SK-N-SH (cell line): ENCODE data around the gene PGM5. TPM values are rescaled to one million over a fixed set of nuclear protein-coding genes. Genes with fewer than 3 reads are reported as not detected.
A peak's percentile ranks its signal among the peaks of the same experiment; 100 is the strongest.

ENCODE experiments used
- CTCF ChIA-PET: fragments of 300-600, 350-600 bp; formaldehyde crosslinking; extraction: SDS; loops from one replicate; lab custom pipeline; 2021; lab: Yijun Ruan, JAX
- POLR2A ChIA-PET: fragments of 350-600 bp; sonication (Branson Sonifier 250); formaldehyde crosslinking; extraction: SDS; loops from one replicate; lab custom pipeline; 2020; ENCODE audit warnings: antibody characterized with exemption, inconsistent platforms; lab: Yijun Ruan, JAX
- DNase-seq: peaks from one replicate; pipeline ENCODE4 v3.0.0; 2012
- H2AFZ ChIP-seq: fragments of 200-600 bp; sonication (generic); 2 replicates; pipeline ENCODE4 v1.8.1; 2016; ENCODE audit warnings: antibody characterized with exemption, mild to moderate bottlenecking, low read depth
- H3F3A ChIP-seq: fragments of 200-600 bp; sonication (generic); replicated peaks from 2 replicates; pipeline ENCODE3; 2016; ENCODE audit warnings: antibody characterized with exemption, mild to moderate bottlenecking; ENCODE audit not compliant: insufficient read depth
- H3K27ac ChIP-seq, 2 experiments: fragments of 200-500 bp in 1 of 2; fragments of 200-600 bp in 1 of 2; sonication (Bioruptor generic) in 1 of 2; sonication (generic), shearing (Covaris generic) in 1 of 2; 2 replicates each; pipeline versions ENCODE4 v1.5.1 to v1.6.1; 2014 to 2016; ENCODE audit warnings: low read depth in 2 of 2, inconsistent platforms in 1 of 2, low read length in 1 of 2, mild to moderate bottlenecking in 1 of 2, mixed read lengths in 1 of 2
- H3K27me3 ChIP-seq: fragments of 200-600 bp; sonication (generic), shearing (Covaris generic); 2 replicates; pipeline ENCODE4 v1.6.1; 2016; ENCODE audit warnings: mixed run types; ENCODE audit not compliant: insufficient read depth
- H3K36me3 ChIP-seq, 2 experiments: fragments of 200-500 bp in 1 of 2; fragments of 200-600 bp in 1 of 2; sonication (Bioruptor generic) in 1 of 2; sonication (generic) in 1 of 2; replicated peaks in 1 of 2; 2 replicates each; pipeline versions ENCODE3 to v1.5.1; 2014 to 2016; ENCODE audit warnings: low read length in 1 of 2, mild to moderate bottlenecking in 1 of 2; ENCODE audit not compliant: insufficient read depth in 2 of 2, control insufficient read depth in 1 of 2
- H3K4me1 ChIP-seq, 2 experiments: fragments of 200-500 bp in 1 of 2; fragments of 200-600 bp in 1 of 2; sonication (Bioruptor generic) in 1 of 2; sonication (generic), shearing (Covaris generic) in 1 of 2; 2 replicates each; pipeline versions ENCODE4 v1.5.1 to v1.6.1; 2014 to 2016; ENCODE audit warnings: low read depth in 1 of 2, low read length in 1 of 2, mixed run types in 1 of 2; ENCODE audit not compliant: insufficient read depth in 2 of 2, control insufficient read depth in 1 of 2
- H3K4me2 ChIP-seq: fragments of 200-600 bp; sonication (generic), shearing (Covaris generic); 2 replicates; pipeline ENCODE4 v1.6.1; 2017; ENCODE audit warnings: mixed run types
- H3K4me3 ChIP-seq, 2 experiments: fragments of 200-500 bp in 1 of 2; fragments of 200-600 bp in 1 of 2; sonication (Bioruptor generic) in 1 of 2; sonication (generic), shearing (Covaris generic) in 1 of 2; 2 replicates each; pipeline versions ENCODE4 v1.5.1 to v1.8.1; 2014 to 2016; ENCODE audit warnings: low read depth in 2 of 2, inconsistent platforms in 1 of 2, low read length in 1 of 2, mild to moderate bottlenecking in 1 of 2, mixed read lengths in 1 of 2, moderate library complexity in 1 of 2
- H3K79me2 ChIP-seq: fragments of 200-600 bp; sonication (generic); 2 replicates; pipeline ENCODE4 v1.8.1; 2017; ENCODE audit warnings: mild to moderate bottlenecking; ENCODE audit not compliant: insufficient read depth
- H3K9ac ChIP-seq: fragments of 200-600 bp; sonication (generic); 2 replicates; pipeline ENCODE4 v1.6.1; 2017; ENCODE audit warnings: mixed run types
- H3K9me2 ChIP-seq: fragments of 200-600 bp; sonication (generic); 2 replicates; pipeline ENCODE4 v1.6.1; 2017; ENCODE audit warnings: mixed run types
- H3K9me3 ChIP-seq: fragments of 200-600 bp; sonication (generic); 2 replicates; pipeline ENCODE4 v1.6.1; 2017; ENCODE audit warnings: mixed run types, mild to moderate bottlenecking, moderate library complexity
- H4K20me1 ChIP-seq: fragments of 200-600 bp; sonication (generic); 2 replicates; pipeline ENCODE4 v1.6.1; 2017; ENCODE audit warnings: mild to moderate bottlenecking, mixed run types; ENCODE audit not compliant: insufficient read depth
- CHD2 ChIP-seq: fragments of 150-350 bp; IDR thresholded peaks from 2 replicates; pipeline ENCODE4 v1.6.1; 2018; ENCODE audit warnings: low read length; ENCODE audit not compliant: partially characterized antibody
- CTCF ChIP-seq: fragments of 200-600 bp; sonication (generic); IDR thresholded peaks from 2 replicates; pipeline ENCODE4 v1.6.1; 2017; ENCODE audit warnings: antibody characterized with exemption, mild to moderate bottlenecking, moderate library complexity
- EZH2phosphoT487 ChIP-seq: fragments of 200-600 bp; sonication (generic); IDR thresholded peaks from 2 replicates; pipeline ENCODE4 v1.6.1; 2017; ENCODE audit warnings: low read depth, mixed run types, mild to moderate bottlenecking, antibody characterized with exemption, moderate library complexity, borderline replicate concordance
- FOXM1 ChIP-seq: IDR thresholded peaks from 2 replicates; pipeline ENCODE4 v1.4.0; 2012; ENCODE audit warnings: low read depth, mild to moderate bottlenecking
- GABPA ChIP-seq: IDR thresholded peaks from 2 replicates; pipeline ENCODE4 v1.4.0; 2012; ENCODE audit warnings: low read depth, mild to moderate bottlenecking
- JUND ChIP-seq: IDR thresholded peaks from 2 replicates; pipeline ENCODE4 v1.4.0; 2012
- MAX ChIP-seq: IDR thresholded peaks from 2 replicates; pipeline ENCODE4 v1.4.0; 2012; ENCODE audit warnings: low read depth
- MXI1 ChIP-seq: IDR thresholded peaks from 2 replicates; pipeline ENCODE4 v1.6.1; 2012; ENCODE audit warnings: mild to moderate bottlenecking, low read depth, low read length, improper control_type of control experiment
- POLR2AphosphoS5 ChIP-seq: IDR thresholded peaks from 2 replicates; pipeline ENCODE4 v1.6.1; 2012; ENCODE audit warnings: low read depth, low read length
- RFX5 ChIP-seq: IDR thresholded peaks from 2 replicates; pipeline ENCODE4 v1.6.1; 2012; ENCODE audit warnings: mild to moderate bottlenecking, improper control_type of control experiment, low read length
- SIN3A ChIP-seq: IDR thresholded peaks from 2 replicates; pipeline ENCODE4 v1.6.1; 2012; ENCODE audit warnings: low read depth, mild to moderate bottlenecking, low read length, moderate library complexity, borderline replicate concordance
- TEAD4 ChIP-seq: IDR thresholded peaks from 2 replicates; pipeline ENCODE4 v1.4.0; 2012; ENCODE audit warnings: mild to moderate bottlenecking, borderline replicate concordance; ENCODE audit not compliant: insufficient read depth
- ZBTB33 ChIP-seq: IDR thresholded peaks from 2 replicates; pipeline ENCODE4 v1.4.0; 2012; ENCODE audit warnings: low read depth, borderline replicate concordance
- WGBS: methylation state at CpG from one replicate; pipeline ENCODE4 v1.1.6; 2017; ENCODE audit warnings: low lambda C conversion rate; 5-methylcytosine and 5-hydroxymethylcytosine counted together
- polyA plus RNA-seq, 3 experiments: library from polyadenylated mRNA; depleted of rRNA; stranded (reverse); fragments of >200 nt; gene quantifications; 2 replicates each; pipeline ENCODE4 v1.2.3, GENCODE V29; 2012
- TF ChIP-seq, protein P1 (sequence below): fragments of 150-350 bp; IDR thresholded peaks from 2 replicates; pipeline ENCODE4 v1.6.1; 2016; ENCODE audit warnings: mild to moderate bottlenecking, low read depth, low read length
- TF ChIP-seq, protein P2 (sequence below): IDR thresholded peaks from 2 replicates; pipeline ENCODE4; 2012
- TF ChIP-seq, protein P3 (sequence below): IDR thresholded peaks from 2 replicates; pipeline ENCODE4 v1.4.0; 2012; ENCODE audit warnings: low read depth, borderline replicate concordance

The PGM5 gene
- polyA plus RNA-seq, 1 of the 3 experiments (the other 2 are of a cell fraction), result not detected

- Histone ChIP-seq H3K4me3 (no peak overlapping the region), H3K27me3 (no peaks in the 10 kb centered on the region), H3K27ac (no peak overlapping the region), H3K9ac (no peak overlapping the region), H3K4me1 (no peaks in the 10 kb centered on the region), H3K4me2 (no peak overlapping the region), H3K36me3 (no peaks in the 10 kb centered on the region), H3F3A (no peaks in the 10 kb centered on the region), H4K20me1 (no peaks in the 10 kb centered on the region), H3K9me3 (no peaks in the 10 kb centered on the region), H2AFZ (no peak overlapping the region), H3K79me2 (no peaks in the 10 kb centered on the region), H3K9me2 (no peaks in the 10 kb centered on the region)
- peak; percentile 5 for DNase-seq
- CTCF ChIA-PET, result no interaction called here
- under 1% methylated on average over 7 of the region's 7 CpGs for WGBS
- POLR2A ChIA-PET, result no interaction called here
- TF ChIP-seq, protein P1, sequence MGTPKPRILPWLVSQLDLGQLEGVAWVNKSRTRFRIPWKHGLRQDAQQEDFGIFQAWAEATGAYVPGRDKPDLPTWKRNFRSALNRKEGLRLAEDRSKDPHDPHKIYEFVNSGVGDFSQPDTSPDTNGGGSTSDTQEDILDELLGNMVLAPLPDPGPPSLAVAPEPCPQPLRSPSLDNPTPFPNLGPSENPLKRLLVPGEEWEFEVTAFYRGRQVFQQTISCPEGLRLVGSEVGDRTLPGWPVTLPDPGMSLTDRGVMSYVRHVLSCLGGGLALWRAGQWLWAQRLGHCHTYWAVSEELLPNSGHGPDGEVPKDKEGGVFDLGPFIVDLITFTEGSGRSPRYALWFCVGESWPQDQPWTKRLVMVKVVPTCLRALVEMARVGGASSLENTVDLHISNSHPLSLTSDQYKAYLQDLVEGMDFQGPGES, result no peak
- TF ChIP-seq POLR2AphosphoS5 (no peak), RFX5 (no peak), CHD2 (no peak), CTCF (no peak), MAX (no peak), GABPA (no peak)
- TF ChIP-seq, protein P2, sequence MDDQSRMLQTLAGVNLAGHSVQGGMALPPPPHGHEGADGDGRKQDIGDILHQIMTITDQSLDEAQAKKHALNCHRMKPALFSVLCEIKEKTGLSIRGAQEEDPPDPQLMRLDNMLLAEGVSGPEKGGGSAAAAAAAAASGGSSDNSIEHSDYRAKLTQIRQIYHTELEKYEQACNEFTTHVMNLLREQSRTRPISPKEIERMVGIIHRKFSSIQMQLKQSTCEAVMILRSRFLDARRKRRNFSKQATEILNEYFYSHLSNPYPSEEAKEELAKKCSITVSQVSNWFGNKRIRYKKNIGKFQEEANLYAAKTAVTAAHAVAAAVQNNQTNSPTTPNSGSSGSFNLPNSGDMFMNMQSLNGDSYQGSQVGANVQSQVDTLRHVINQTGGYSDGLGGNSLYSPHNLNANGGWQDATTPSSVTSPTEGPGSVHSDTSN, result no peak
- TF ChIP-seq, protein P3, sequence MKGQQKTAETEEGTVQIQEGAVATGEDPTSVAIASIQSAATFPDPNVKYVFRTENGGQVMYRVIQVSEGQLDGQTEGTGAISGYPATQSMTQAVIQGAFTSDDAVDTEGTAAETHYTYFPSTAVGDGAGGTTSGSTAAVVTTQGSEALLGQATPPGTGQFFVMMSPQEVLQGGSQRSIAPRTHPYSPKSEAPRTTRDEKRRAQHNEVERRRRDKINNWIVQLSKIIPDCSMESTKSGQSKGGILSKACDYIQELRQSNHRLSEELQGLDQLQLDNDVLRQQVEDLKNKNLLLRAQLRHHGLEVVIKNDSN, result no peak
Measured at GRCh38 chr9:68530618-68531017, 174.2 kb downstream of the PGM5 start.

GRCh38 chr9:68532131-68532530 lies 175.7 kb downstream of the PGM5 start:
- no peaks in the 10 kb centered on the region for H3K36me3 ChIP-seq
- H3K9ac ChIP-seq, result no peak overlapping the region
- 12% methylated on average over 4 of the region's 4 CpGs for WGBS
- no peak overlapping the region for H3K4me2 ChIP-seq
- no peak overlapping the region for H2AFZ ChIP-seq
- no peak for DNase-seq
- H3K4me3 ChIP-seq, result no peak overlapping the region
- no peaks in the 10 kb centered on the region for H3K79me2 ChIP-seq
- ChIA-PET POLR2A (no interaction called here), CTCF (interaction anchor here (1.7 kb wide), 1 partner anchor 25 kb away, joined by 5 read pairs; no protein-coding TSS in a partner anchor)
- TF ChIP-seq TEAD4 (no peak), SIN3A (no peak), MXI1 (no peak), MAX (no peak), GABPA (no peak), ZBTB33 (no peak), EZH2phosphoT487 (no peak), JUND (no peak), FOXM1 (no peak), POLR2AphosphoS5 (no peak)
- TF ChIP-seq, protein P1, result no peak
- TF ChIP-seq, protein P3, result no peak
- no peaks in the 10 kb centered on the region for H3K9me2 ChIP-seq
- H4K20me1 ChIP-seq, result no peaks in the 10 kb centered on the region
- no peaks in the 10 kb centered on the region for H3K4me1 ChIP-seq
- no peaks in the 10 kb centered on the region for H3F3A ChIP-seq
- H3K27me3 ChIP-seq, result no peaks in the 10 kb centered on the region
- no peak overlapping the region for H3K27ac ChIP-seq
- no peaks in the 10 kb centered on the region for H3K9me3 ChIP-seq
